Bronchial epithelial cell (primary cell): ENCODE results near the gene ATP11B. TPM values are rescaled to one million over a fixed set of nuclear protein-coding genes. Genes with fewer than 3 reads are reported as not detected.
"Not testable (repeated sequence)": the region's sequence is repeated elsewhere in the genome, so short reads cannot be mapped to it uniquely, and the experiment has no call there.

Experiments
- DNase-seq: peaks from one replicate; pipeline ENCODE4 v3.0.0-alpha.2; 2010; ENCODE audit warnings: low read depth
- FAIRE-seq: peaks from 2 replicates; lab custom pipeline; 2011; peaks lifted over from hg19 to GRCh38; lab: Jason Lieb, UNC
- H3K27me3 ChIP-seq: 2 replicates; pipeline ENCODE4 v1.5.1; 2011; ENCODE audit warnings: low read length; ENCODE audit not compliant: control insufficient read depth, insufficient read depth
- H3K36me3 ChIP-seq: 2 replicates; pipeline ENCODE4 v1.5.1; 2011; ENCODE audit warnings: low read length; ENCODE audit not compliant: control insufficient read depth, insufficient read depth
- H3K4me3 ChIP-seq: 2 replicates; pipeline ENCODE4 v1.5.1; 2011; ENCODE audit warnings: mild to moderate bottlenecking, low read depth, low read length, control low read depth
- CTCF ChIP-seq: IDR thresholded peaks from 2 replicates; pipeline ENCODE4 v1.5.1; 2011; ENCODE audit warnings: mild to moderate bottlenecking, moderate library complexity, low read length, control low read depth, inconsistent platforms; ENCODE audit not compliant: insufficient read depth, severe bottlenecking
- total RNA-seq: library from RNA; depleted of rRNA; stranded (reverse); fragments of >200 nt; gene quantifications from 2 replicates; pipeline ENCODE4 v1.2.1, GENCODE V29; 2014

Gene ATP11B
- total RNA-seq, 1 donor from 2014 or later: 72.4 TPM

- Histone ChIP-seq H3K4me3 (no peak overlapping the region), H3K36me3 (peaks cover 3% of the 10 kb centered on the region), H3K27me3 (no peaks in the 10 kb centered on the region)
- DNase-seq: no peak
- no peak for FAIRE-seq
- no peak for TF ChIP-seq CTCF
Observed at GRCh38 chr3:182821221-182821981, 28.1 kb downstream of the ATP11B start.

GRCh38 chr3:182822260-182822659 lies 29.0 kb downstream of the ATP11B start:
- not testable (repeated sequence) for H3K27me3 ChIP-seq, H3K4me3 ChIP-seq, FAIRE-seq, DNase-seq, H3K36me3 ChIP-seq

- no peak for TF ChIP-seq CTCF
- Histone ChIP-seq H3K27me3 (no peaks in the 10 kb centered on the region), H3K36me3 (peaks cover 3% of the 10 kb centered on the region), H3K4me3 (no peak overlapping the region)
- no peak for FAIRE-seq
- no peak for DNase-seq
Observed at GRCh38 chr3:182824957-182825356, 31.7 kb downstream of the ATP11B start.

- FAIRE-seq: no peak
Observed at GRCh38 chr3:182829761-182830405, 36.6 kb downstream of the ATP11B start.

GRCh38 chr3:182837855-182838454 lies 44.7 kb downstream of the ATP11B start:
- no peaks in the 10 kb centered on the region for H3K27me3 ChIP-seq
- FAIRE-seq (no peak), DNase-seq (peak; percentile 44)
- peaks cover 6% of the 10 kb centered on the region for H3K36me3 ChIP-seq
- peak; percentile 2 for TF ChIP-seq CTCF
- no peak overlapping the region for H3K4me3 ChIP-seq

More at GRCh38 chr3:182829761-182830405, 36.6 kb downstream of the ATP11B start:
- no peak for TF ChIP-seq CTCF
- Histone ChIP-seq H3K36me3 (peaks cover 3% of the 10 kb centered on the region), H3K4me3 (no peak overlapping the region), H3K27me3 (no peaks in the 10 kb centered on the region)
- peak; percentile 47 for DNase-seq

- no peak for TF ChIP-seq CTCF
- no peak overlapping the region for H3K4me3 ChIP-seq
- peaks cover 8% of the 10 kb centered on the region for H3K36me3 ChIP-seq
- DNase-seq: peak; percentile 29
- H3K27me3 ChIP-seq: no peaks in the 10 kb centered on the region
- no peak for FAIRE-seq
Observed at GRCh38 chr3:182843478-182843877, 50.2 kb downstream of the ATP11B start.
